Panc1 (cell line): Measurements from ENCODE around the gene BDH1. TPM values are rescaled to one million over a fixed set of nuclear protein-coding genes. Genes with fewer than 3 reads are reported as not detected.

ENCODE experiments used
- ATAC-seq: fragments of 200-7000 bp; cut with Tn5 transposase; 2 replicates; pipeline ENCODE4 v1.9.1; 2020; ENCODE audit warnings: mild to moderate bottlenecking, moderate library complexity
- BruUV-seq: library from RNA; stranded (reverse); fragments of 400-500 nt; replicated peaks from 2 replicates; lab custom pipeline; 2021; lab: Mats Ljungman, UMichigan
- CTCF ChIA-PET: fragments of 300-600 bp; sonication (Branson Sonifier 250); formaldehyde crosslinking; loops from one replicate; lab custom pipeline; 2022; ENCODE audit warnings: antibody characterized with exemption; lab: Charles Lee
- POLR2A ChIA-PET: fragments of 300-600 bp; sonication (Branson Sonifier 250); formaldehyde crosslinking; loops from one replicate; lab custom pipeline; 2022; ENCODE audit warnings: antibody characterized with exemption; lab: Charles Lee
- DNase-seq: peaks from one replicate; pipeline ENCODE4 v3.0.0-alpha.2; 2010; ENCODE audit warnings: low read depth, low spot score
- H3K27ac ChIP-seq: 2 replicates; pipeline ENCODE4 v1.5.1; 2011; ENCODE audit warnings: mild to moderate bottlenecking, low read length, inconsistent platforms
- H3K27me3 ChIP-seq: fragments of 200-500 bp; sonication (Bioruptor generic); 2 replicates; pipeline ENCODE4 v1.6.0; 2014; ENCODE audit warnings: low read length, inconsistent platforms; ENCODE audit not compliant: control insufficient read depth, insufficient read depth
- H3K36me3 ChIP-seq: fragments of 200-500 bp; sonication (Bioruptor generic); 2 replicates; pipeline ENCODE4 v1.5.1; 2014; ENCODE audit warnings: inconsistent platforms, mild to moderate bottlenecking, low read length, moderate library complexity; ENCODE audit not compliant: control insufficient read depth, insufficient read depth
- H3K4me1 ChIP-seq: 2 replicates; pipeline ENCODE4 v1.5.1; 2011; ENCODE audit warnings: inconsistent platforms, mild to moderate bottlenecking, low read length, moderate library complexity; ENCODE audit not compliant: control insufficient read depth, insufficient read depth
- H3K4me3 ChIP-seq, 2 experiments: 2 replicates each; pipeline ENCODE4 v1.5.1; 2011 to 2012; ENCODE audit warnings: low read depth in 2 of 2, low read length in 2 of 2, mild to moderate bottlenecking in 2 of 2, inconsistent platforms in 1 of 2, moderate library complexity in 1 of 2
- H3K9me3 ChIP-seq: fragments of 200-500 bp; sonication (Bioruptor generic); 2 replicates; pipeline ENCODE4 v1.5.1; 2014; ENCODE audit warnings: low read depth, mild to moderate bottlenecking, inconsistent platforms, low read length, moderate library complexity; ENCODE audit not compliant: control insufficient read depth, insufficient read depth
- CTCF ChIP-seq: fragments of 450-650 bp; IDR thresholded peaks from 2 replicates; pipeline ENCODE4 v1.5.1; 2017; ENCODE audit warnings: mild to moderate bottlenecking
- POLR2AphosphoS5 ChIP-seq: IDR thresholded peaks from 2 replicates; pipeline ENCODE4 v1.6.1; 2012; ENCODE audit warnings: mild to moderate bottlenecking, low read depth, low read length, moderate library complexity
- REST ChIP-seq, 2 experiments: IDR thresholded peaks; 2 replicates each; pipeline ENCODE4 v1.6.1; 2011 to 2012; ENCODE audit warnings: low read depth in 2 of 2, control low read depth in 1 of 2, low read length in 1 of 2, mild to moderate bottlenecking in 1 of 2, moderate library complexity in 1 of 2; ENCODE audit not compliant: insufficient read depth in 1 of 2
- SIN3A ChIP-seq: IDR thresholded peaks from 2 replicates; pipeline ENCODE4 v1.6.1; 2012; ENCODE audit warnings: low read depth, mild to moderate bottlenecking, low read length, moderate library complexity, borderline replicate concordance; ENCODE audit not compliant: insufficient read depth
- TCF7L2 ChIP-seq: IDR thresholded peaks from 2 replicates; pipeline ENCODE4 v1.6.1; 2011; ENCODE audit warnings: mild to moderate bottlenecking, low read depth, low read length, inconsistent platforms
- in situ Hi-C: cut with HindIII; loops from 2 replicates; pipeline ENCODE4 v1.10.0; 2016; ENCODE audit warnings: low sequenced_read_pairs, low pct_unique_long_range_greater_than_20kb
- intact Hi-C: fragments of 100-400 bp; cut with micrococcal nuclease; formaldehyde crosslinking; loops from one replicate; pipeline ENCODE4 v1.10.0; 2022; ENCODE audit not compliant: unreplicated experiment
- total RNA-seq: library from RNA; stranded (reverse); gene quantifications from one replicate; pipeline ENCODE4 v1.2.1, GENCODE V29; 2021; ENCODE audit not compliant: unreplicated experiment

Gene BDH1
- total RNA-seq, 1 experiment from 2014 or later, result 4.8 TPM

GRCh38 chr3:197498499-197499241, 57.1 kb downstream of the BDH1 start:
- intact Hi-C loops (no loop called here), in situ Hi-C loops (no loop called here)
- TF ChIP-seq TCF7L2 (no peak), CTCF (no peak), REST (IDR thresholded peaks at IDR 0.05; ENCODE audit: insufficient read depth in 1 of 2, low read depth in 2 of 2, low read length in 1 of 2) (no peak), SIN3A (no peak), POLR2AphosphoS5 (no peak)
- Histone ChIP-seq H3K36me3 (no peaks in the 10 kb centered on the region), H3K27ac (no peak overlapping the region), H3K4me1 (no peaks in the 10 kb centered on the region), H3K9me3 (no peaks in the 10 kb centered on the region), H3K4me3 (no peak overlapping the region), H3K27me3 (no peaks in the 10 kb centered on the region)
- no peak for DNase-seq
- ATAC-seq, result no peak
- no TSS peak for BruUV-seq
- ChIA-PET POLR2A (no interaction called here), CTCF (interaction anchor here (0.6 kb wide), 2 partner anchors 40 to 319 kb away, joined by 3 to 4 read pairs; no protein-coding TSS in a partner anchor)

- H3K36me3 ChIP-seq, result no peaks in the 10 kb centered on the region
- no peak for DNase-seq
- no peaks in the 10 kb centered on the region for H3K9me3 ChIP-seq
- no peak overlapping the region for H3K4me3 ChIP-seq
- TF ChIP-seq POLR2AphosphoS5, result no peak
- TF ChIP-seq SIN3A, result no peak
- TF ChIP-seq TCF7L2, result no peak
- TF ChIP-seq CTCF, result no peak
- TF ChIP-seq REST (IDR thresholded peaks at IDR 0.05; ENCODE audit: insufficient read depth in 1 of 2, low read depth in 2 of 2, low read length in 1 of 2), result no peak
- H3K27ac ChIP-seq, result no peak overlapping the region
- POLR2A ChIA-PET, result no interaction called here
- intact Hi-C loops (no loop called here), in situ Hi-C loops (no loop called here)
- no peaks in the 10 kb centered on the region for H3K4me1 ChIP-seq
- no peaks in the 10 kb centered on the region for H3K27me3 ChIP-seq
- no peak for ATAC-seq
- BruUV-seq, result no TSS peak
- CTCF ChIA-PET, result no interaction called here
Observed at GRCh38 chr3:197496746-197497125, 59.0 kb downstream of the BDH1 start.
